CD14-positive monocyte (primary cell): ENCODE data around the gene URB2. TPM values are rescaled to one million over a fixed set of nuclear protein-coding genes. Genes with fewer than 3 reads are reported as not detected.

Source experiments
- DNase-seq, 3 donors: peaks; one replicate each; pipeline ENCODE4 v3.0.0-alpha.2; 2011 to 2022
- H2AFZ ChIP-seq: 2 replicates; pipeline ENCODE4 v1.6.0; 2012; ENCODE audit warnings: mild to moderate bottlenecking, low read depth, low read length, inconsistent platforms; ENCODE audit not compliant: insufficient read depth, poor library complexity, severe bottlenecking
- H3K27ac ChIP-seq, 2 donors: 1 replicate in 1 of 2; 2 replicates in 1 of 2; pipeline ENCODE4 v1.5.1; 2012 to 2013; ENCODE audit warnings: low read length in 2 of 2, control low read depth in 1 of 2, inconsistent platforms in 1 of 2, low read depth in 1 of 2, mild to moderate bottlenecking in 1 of 2
- H3K27me3 ChIP-seq, 2 donors: one replicate each; pipeline versions ENCODE4 v1.6.0 to v1.6.1; 2011 to 2013; ENCODE audit warnings: low read length in 2 of 2; ENCODE audit not compliant: control insufficient read depth in 2 of 2, insufficient read depth in 2 of 2
- H3K36me3 ChIP-seq, 2 donors: replicated peaks in 1 of 2; 1 replicate in 1 of 2; 2 replicates in 1 of 2; pipeline versions ENCODE4 v1.5.1 to v1.6.1; 2012 to 2013; ENCODE audit warnings: low read length in 2 of 2, control low read depth in 1 of 2, inconsistent platforms in 1 of 2, mild to moderate bottlenecking in 1 of 2; ENCODE audit not compliant: insufficient read depth in 2 of 2, control insufficient read depth in 1 of 2
- H3K4me1 ChIP-seq, 2 donors: 1 replicate in 1 of 2; 2 replicates in 1 of 2; pipeline versions ENCODE4 v1.5.1 to v1.6.1; 2012 to 2013; ENCODE audit warnings: low read length in 2 of 2, control low read depth in 1 of 2, inconsistent platforms in 1 of 2, mild to moderate bottlenecking in 1 of 2, moderate library complexity in 1 of 2; ENCODE audit not compliant: insufficient read depth in 2 of 2, control insufficient read depth in 1 of 2
- H3K4me2 ChIP-seq: replicated peaks from 2 replicates; pipeline ENCODE3; 2012; ENCODE audit warnings: low read length, moderate library complexity, mild to moderate bottlenecking; ENCODE audit not compliant: poor library complexity, severe bottlenecking; ENCODE audit errors: extremely low read depth
- H3K4me3 ChIP-seq, 3 experiments: fragments of 200-600 bp in 1 of 3; sonication (generic) in 1 of 3; replicated peaks in 1 of 3; 1 replicate in 2 of 3; 2 replicates in 1 of 3; pipeline ENCODE4 v1.5.1; 2011 to 2013; ENCODE audit warnings: low read length in 3 of 3, mild to moderate bottlenecking in 3 of 3, control low read depth in 2 of 3, low read depth in 2 of 3, inconsistent platforms in 1 of 3, moderate library complexity in 1 of 3
- H3K79me2 ChIP-seq: 2 replicates; pipeline ENCODE4 v1.6.0; 2012; ENCODE audit warnings: mild to moderate bottlenecking, control low read depth, inconsistent platforms, low read length, moderate library complexity; ENCODE audit not compliant: insufficient read depth
- H3K9ac ChIP-seq: 2 replicates; pipeline ENCODE4 v1.6.0; 2017; ENCODE audit warnings: low read length, mild to moderate bottlenecking; ENCODE audit not compliant: insufficient read depth, poor library complexity, severe bottlenecking
- H3K9me3 ChIP-seq, 2 donors: replicated peaks in 1 of 2; 1 replicate in 1 of 2; 2 replicates in 1 of 2; pipeline versions ENCODE4 v1.5.1 to v1.6.1; 2012 to 2013; ENCODE audit warnings: low read length in 2 of 2, control low read depth in 1 of 2; ENCODE audit not compliant: control insufficient read depth in 1 of 2, insufficient read depth in 1 of 2
- H4K20me1 ChIP-seq: 2 replicates; pipeline ENCODE4 v1.6.0; 2012; ENCODE audit warnings: mild to moderate bottlenecking, low read length, control low read depth, moderate library complexity; ENCODE audit not compliant: insufficient read depth
- H3K27ac Mint-ChIP-seq, 7 donors: one replicate each; pipeline ENCODE4 v1.8.0; 2020; ENCODE audit warnings: mild to moderate bottlenecking in 7 of 7, mixed read lengths in 7 of 7, moderate library complexity in 6 of 7, inconsistent platforms in 2 of 7
- H3K27me3 Mint-ChIP-seq, 3 donors: one replicate each; pipeline ENCODE4 v1.8.0; 2021 to 2022; ENCODE audit warnings: low read depth in 3 of 3, mild to moderate bottlenecking in 3 of 3, mixed read lengths in 3 of 3, moderate library complexity in 3 of 3, inconsistent platforms in 1 of 3
- H3K36me3 Mint-ChIP-seq, 2 donors: one replicate each; pipeline ENCODE4 v1.8.0; 2020; ENCODE audit warnings: mixed read lengths in 2 of 2, inconsistent platforms in 1 of 2, mild to moderate bottlenecking in 1 of 2
- H3K4me1 Mint-ChIP-seq: one replicate; pipeline ENCODE4 v1.8.0; 2020; ENCODE audit warnings: mild to moderate bottlenecking, mixed read lengths
- H3K4me3 Mint-ChIP-seq, 2 donors: one replicate each; pipeline ENCODE4 v1.8.0; 2020; ENCODE audit warnings: mild to moderate bottlenecking in 2 of 2, mixed read lengths in 2 of 2, moderate library complexity in 1 of 2
- H3K9me3 Mint-ChIP-seq, 7 donors: one replicate each; pipeline ENCODE4 v1.8.0; 2020 to 2022; ENCODE audit warnings: mixed read lengths in 7 of 7, mild to moderate bottlenecking in 6 of 7, moderate library complexity in 6 of 7, inconsistent platforms in 2 of 7
- WGBS: methylation state at CpG from one replicate; pipeline ENCODE4 v1.1.5; 2013; ENCODE audit warnings: missing lambda C conversion rate; ENCODE audit not compliant: insufficient coverage; 5-methylcytosine and 5-hydroxymethylcytosine counted together
- intact Hi-C, 2 donors: fragments of 100-400 bp; cut with micrococcal nuclease; formaldehyde crosslinking; loops; one replicate each; pipeline versions ENCODE4 v1.15.0 to v1.15.1; 2023
- polyA plus RNA-seq, 3 donors: library from polyadenylated mRNA; depleted of rRNA in 1 of 3; unstranded in 2 of 3; stranded (reverse) in 1 of 3; fragments of 300-500 nt in 2 of 3; fragments of >200 nt in 1 of 3; fragmentation: Illumina TruSeq in 2 of 3; gene quantifications; 1 replicate in 2 of 3; 2 replicates in 1 of 3; pipeline ENCODE4 v1.2.3, GENCODE V29; 2012 to 2021
- TF ChIP-seq, protein P1 (sequence below): fragments of 200-600 bp; IDR thresholded peaks from one replicate; pipeline ENCODE4 v1.8.0; 2022; ENCODE audit warnings: antibody characterized with exemption, mild to moderate bottlenecking

The URB2 gene
- polyA plus RNA-seq, 3 donors, result 0.79 to 2.8 (median 1.5) TPM

DNA sequence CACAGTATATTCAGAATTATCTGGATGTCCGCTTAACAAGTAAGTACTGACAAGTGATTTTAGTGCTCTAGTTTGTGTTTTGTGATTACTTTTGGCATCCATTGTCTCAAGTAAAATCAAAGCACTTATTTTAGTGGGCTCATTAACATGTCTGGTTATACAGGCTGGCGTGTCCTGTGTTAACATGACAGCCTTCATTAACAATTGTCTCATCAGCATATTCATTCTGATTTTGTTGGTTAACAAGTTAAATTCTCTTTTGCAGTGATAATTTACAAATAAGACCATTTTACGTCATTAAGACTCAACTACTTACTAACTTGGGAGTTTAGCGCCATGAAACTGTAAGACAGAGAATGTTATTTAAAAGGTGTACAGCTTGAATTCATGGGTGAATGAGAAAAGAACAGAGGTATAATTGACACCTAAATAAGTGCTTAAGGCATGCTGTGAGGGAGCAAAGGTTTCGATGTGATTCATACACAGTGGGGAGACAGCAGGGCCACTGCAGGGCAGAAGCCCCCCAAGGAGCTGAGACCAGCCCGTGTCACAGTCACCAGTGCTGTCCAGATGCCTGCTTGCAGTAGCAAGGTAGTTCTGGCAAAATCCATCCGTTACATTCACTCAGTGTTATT, 22.6 kb upstream of the URB2 start:
- H3K4me3 ChIP-seq, result no peak overlapping the region
- no peak overlapping the region for H3K27ac ChIP-seq
- no peak overlapping the region for H3K4me3 Mint-ChIP-seq
- no peak overlapping the region for H2AFZ ChIP-seq
- peaks cover 22% of the 10 kb centered on the region for H3K79me2 ChIP-seq
- no peak overlapping the region for H3K9ac ChIP-seq
- no peaks in the 10 kb centered on the region for H3K4me1 ChIP-seq
- H3K9me3 ChIP-seq, result no peaks in the 10 kb centered on the region
- no peak for DNase-seq
- no peaks in the 10 kb centered on the region for H3K27me3 Mint-ChIP-seq
- no peak overlapping the region for H3K27ac Mint-ChIP-seq
- intact Hi-C loops, result no loop called here
- H3K27me3 ChIP-seq, result no peaks in the 10 kb centered on the region
- WGBS, result 92% methylated on average over 2 of the region's 7 CpGs
- H3K4me1 Mint-ChIP-seq, result peaks cover 6% of the 10 kb centered on the region
- H3K36me3 ChIP-seq, result peaks cover 70 to 88% of the 10 kb centered on the region in 2 donors
- TF ChIP-seq, protein P1, sequence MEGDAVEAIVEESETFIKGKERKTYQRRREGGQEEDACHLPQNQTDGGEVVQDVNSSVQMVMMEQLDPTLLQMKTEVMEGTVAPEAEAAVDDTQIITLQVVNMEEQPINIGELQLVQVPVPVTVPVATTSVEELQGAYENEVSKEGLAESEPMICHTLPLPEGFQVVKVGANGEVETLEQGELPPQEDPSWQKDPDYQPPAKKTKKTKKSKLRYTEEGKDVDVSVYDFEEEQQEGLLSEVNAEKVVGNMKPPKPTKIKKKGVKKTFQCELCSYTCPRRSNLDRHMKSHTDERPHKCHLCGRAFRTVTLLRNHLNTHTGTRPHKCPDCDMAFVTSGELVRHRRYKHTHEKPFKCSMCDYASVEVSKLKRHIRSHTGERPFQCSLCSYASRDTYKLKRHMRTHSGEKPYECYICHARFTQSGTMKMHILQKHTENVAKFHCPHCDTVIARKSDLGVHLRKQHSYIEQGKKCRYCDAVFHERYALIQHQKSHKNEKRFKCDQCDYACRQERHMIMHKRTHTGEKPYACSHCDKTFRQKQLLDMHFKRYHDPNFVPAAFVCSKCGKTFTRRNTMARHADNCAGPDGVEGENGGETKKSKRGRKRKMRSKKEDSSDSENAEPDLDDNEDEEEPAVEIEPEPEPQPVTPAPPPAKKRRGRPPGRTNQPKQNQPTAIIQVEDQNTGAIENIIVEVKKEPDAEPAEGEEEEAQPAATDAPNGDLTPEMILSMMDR, result no peak
- H4K20me1 ChIP-seq, result peaks cover 12% of the 10 kb centered on the region
- H3K36me3 Mint-ChIP-seq, result peaks cover 66 to 79% of the 10 kb centered on the region in 2 donors
- no peaks in the 10 kb centered on the region for H3K9me3 Mint-ChIP-seq
- no peak overlapping the region for H3K4me2 ChIP-seq

DNA sequence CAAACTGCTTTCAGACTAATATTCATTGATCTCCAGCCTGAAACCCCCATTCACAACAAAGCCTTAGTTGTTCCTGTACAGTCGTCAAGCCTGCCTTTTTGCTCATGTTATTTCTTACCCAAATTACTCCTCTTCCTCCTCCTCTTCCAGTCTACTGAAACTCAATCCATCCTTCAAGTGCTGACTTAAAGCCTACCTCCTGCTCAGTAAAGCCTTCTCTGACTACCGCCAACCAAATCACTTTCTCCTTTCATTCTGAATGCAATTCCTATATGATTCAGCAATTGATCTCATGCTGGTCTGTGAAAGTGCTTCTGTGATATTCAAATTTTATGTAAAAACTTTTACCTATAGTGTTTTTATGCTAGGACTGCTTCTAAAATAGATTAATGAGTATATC, 18.7 kb upstream of the URB2 start:
- Mint-ChIP-seq H3K27me3 (no peaks in the 10 kb centered on the region), H3K36me3 (peaks cover 83 to 89% of the 10 kb centered on the region in 2 donors), H3K27ac (peak overlapping the region in 1 of 7 donors; percentile 0), H3K4me1 (no peaks in the 10 kb centered on the region), H3K4me3 (no peak overlapping the region), H3K9me3 (no peaks in the 10 kb centered on the region)
- Histone ChIP-seq H2AFZ (no peak overlapping the region), H3K9ac (no peak overlapping the region), H3K4me3 (no peak overlapping the region), H3K27me3 (no peaks in the 10 kb centered on the region), H3K36me3 (peaks cover 94 to 95% of the 10 kb centered on the region in 2 donors), H3K4me2 (no peak overlapping the region), H3K4me1 (no peaks in the 10 kb centered on the region), H3K27ac (no peak overlapping the region), H3K9me3 (no peaks in the 10 kb centered on the region), H4K20me1 (peaks cover 3% of the 10 kb centered on the region), H3K79me2 (no peaks in the 10 kb centered on the region)
- WGBS, result 100% methylated on average over 1 of the region's 2 CpGs
- intact Hi-C loops, result loop anchor here in 1 of 2 donors (5.0 kb wide), 1 partner anchor 150 kb away; no protein-coding TSS in a partner anchor
- no peak for DNase-seq
- TF ChIP-seq, protein P1, result no peak
